K562 (cell line): ENCODE measurements around the gene ACKR1. TPM values are rescaled to one million over a fixed set of nuclear protein-coding genes. Genes with fewer than 3 reads are reported as not detected.

Experiments
- ATF6 ChIP-seq: sonication (generic); formaldehyde crosslinking; IDR thresholded peaks from 2 replicates; pipeline ENCODE4 v1.4.0; 2020; ENCODE audit warnings: mild to moderate bottlenecking, missing genetic modification reagents
- CBFA2T2 ChIP-seq: fragments of 450-650 bp; conservative IDR thresholded peaks from 2 replicates; pipeline ENCODE4 v1.6.1; 2017; ENCODE audit warnings: mild to moderate bottlenecking
- CSDE1 ChIP-seq, 2 experiments: fragments of 450-650 bp; IDR thresholded peaks; 2 replicates each; pipeline ENCODE4 v1.6.1; 2016; ENCODE audit warnings: mild to moderate bottlenecking in 1 of 2
- CUX1 ChIP-seq: fragments of 200-800 bp; sonication (Bioruptor generic); IDR thresholded peaks from 2 replicates; pipeline ENCODE4 v1.6.1; 2016; ENCODE audit warnings: missing genetic modification characterization, missing compliant biosample characterization
- HEY1 ChIP-seq: fragments of 250-450 bp; sonication (Bioruptor Pico); IDR thresholded peaks from 2 replicates; pipeline ENCODE4 v1.5.0; 2020; ENCODE audit warnings: mild to moderate bottlenecking, moderate library complexity, borderline replicate concordance
- MECOM ChIP-seq: fragments of 250-450 bp; sonication (Bioruptor Pico); IDR thresholded peaks from 2 replicates; pipeline ENCODE4 v1.8.0; 2022; ENCODE audit warnings: inconsistent platforms
- PBX2 ChIP-seq, 2 experiments: IDR thresholded peaks in 1 of 2; conservative IDR thresholded peaks in 1 of 2; 2 replicates each; pipeline ENCODE4 v1.6.1; 2016; ENCODE audit warnings: low read depth in 2 of 2, mild to moderate bottlenecking in 1 of 2, missing compliant biosample characterization in 1 of 2, missing genetic modification characterization in 1 of 2, moderate library complexity in 1 of 2
- POLR2B ChIP-seq: fragments of 450-650 bp; IDR thresholded peaks from 2 replicates; pipeline ENCODE4 v1.6.1; 2018; ENCODE audit warnings: low read depth; ENCODE audit not compliant: partially characterized antibody
- SAP30 ChIP-seq: fragments of 200-600 bp; sonication (generic); IDR thresholded peaks from 2 replicates; pipeline ENCODE4 v1.6.1; 2012; ENCODE audit warnings: borderline replicate concordance, low read depth, mild to moderate bottlenecking, moderate library complexity, low read length, control low read depth, inconsistent platforms; ENCODE audit not compliant: insufficient read depth, poor library complexity, severe bottlenecking
- SP1 ChIP-seq: sonication (generic); formaldehyde crosslinking; IDR thresholded peaks from 2 replicates; pipeline ENCODE4 v1.8.1; 2022; ENCODE audit warnings: mild to moderate bottlenecking, missing genetic modification reagents
- TGIF2 ChIP-seq: sonication (generic); formaldehyde crosslinking; IDR thresholded peaks from 2 replicates; pipeline ENCODE4 v1.8.1; 2022; ENCODE audit warnings: mild to moderate bottlenecking, missing genetic modification reagents, moderate library complexity
- ZBTB17 ChIP-seq: fragments of 450-650 bp; formaldehyde crosslinking; IDR thresholded peaks from 2 replicates; pipeline ENCODE4 v1.4.0; 2020; ENCODE audit warnings: mild to moderate bottlenecking
- ZNF146 ChIP-seq: IDR thresholded peaks from one replicate; pipeline ENCODE4 v1.6.1; 2018; ENCODE audit warnings: missing compliant biosample characterization; ENCODE audit not compliant: unreplicated experiment
- ZNF175 ChIP-seq: fragments of 200-800 bp; sonication (Bioruptor generic); IDR thresholded peaks from 2 replicates; pipeline ENCODE4 v1.6.1; 2016; ENCODE audit warnings: low read depth, mild to moderate bottlenecking, missing genetic modification characterization, missing compliant biosample characterization
- ZNF232 ChIP-seq: sonication (generic); formaldehyde crosslinking; IDR thresholded peaks from 2 replicates; pipeline ENCODE4 v1.8.0; 2022; ENCODE audit warnings: mild to moderate bottlenecking, missing genetic modification reagents
- ZNF354B ChIP-seq: fragments of 250-450 bp; sonication (Bioruptor Pico); IDR thresholded peaks from 2 replicates; pipeline ENCODE4 v1.4.0; 2020
- ZNF57 ChIP-seq: fragments of 450-650 bp; formaldehyde crosslinking; IDR thresholded peaks from 2 replicates; pipeline ENCODE4 v1.4.0; 2020; ENCODE audit warnings: mild to moderate bottlenecking, moderate library complexity
- ZNF75A ChIP-seq: fragments of 450-650 bp; formaldehyde crosslinking; IDR thresholded peaks from 2 replicates; pipeline ENCODE4 v1.4.0; 2020; ENCODE audit warnings: mild to moderate bottlenecking
- polyA plus RNA-seq, 8 experiments: library from polyadenylated mRNA; depleted of rRNA in 4 of 8; stranded (reverse) in 5 of 8; unstranded in 3 of 8; fragments of >200 nt; fragmentation: Nextera tagmentation in 2 of 8; fragmentation: Illumina TruSeq in 1 of 8; extraction: Ambion mirVana in 2 of 8; extraction: Trizol in 1 of 8; gene quantifications; 2 replicates each; pipeline versions ENCODE4 v1.2.1 to v1.2.3, GENCODE V29; 2011 to 2014; ENCODE audit warnings: inconsistent platforms in 1 of 8, missing spikeins in 1 of 8
- total RNA-seq, 7 experiments: library from RNA; depleted of rRNA in 6 of 7; stranded (reverse); fragments of >200 nt in 6 of 7; fragmentation: Illumina TruSeq in 2 of 7; extraction: Trizol in 2 of 7; gene quantifications; 2 replicates each; pipeline versions ENCODE4 v1.2.1 to v1.2.3, GENCODE V29; 2011 to 2021; ENCODE audit warnings: low replicate concordance in 1 of 7

Gene ACKR1
- total and polyA plus RNA-seq, 9 of the 15 experiments (the other 6 are each of a cell fraction or from before 2014, with no cell fraction given), result 0.07 to 0.64 (median 0.18) TPM

GRCh38 chr1:159177272-159177907 lies 27.3 kb upstream of the ACKR1 start (continued):
- TF ChIP-seq TGIF2, result peak; percentile 92; the same call in 1 of the 2 replicates
- peak; percentile 97 for TF ChIP-seq ATF6 (CRISPR knock-in tag)
- no peak for TF ChIP-seq POLR2B
- no peak for TF ChIP-seq CSDE1 (IDR thresholded peaks at IDR 0.05)
- peak; percentile 75 for TF ChIP-seq PBX2 (CRISPR knock-in tag; IDR thresholded peaks at IDR 0.05; ENCODE audit: low read depth)
- peak; percentile 32; the same call in 1 of the 2 replicates for TF ChIP-seq PBX2 (tag; conservative IDR thresholded peaks at IDR 0.05; ENCODE audit: low read depth)
- no peak for TF ChIP-seq HEY1 (CRISPR knock-in tag)
- 0 out of 2 replicates have a peak, but pooled peaks have one; percentile 36 for TF ChIP-seq ZBTB17 (CRISPR knock-in tag)
- TF ChIP-seq ZNF75A (CRISPR knock-in tag), result no peak
- TF ChIP-seq ZNF175 (CRISPR knock-in tag), result peak; percentile 94
- TF ChIP-seq MECOM (CRISPR knock-in tag), result peak; percentile 78
- peak; percentile 71 for TF ChIP-seq SAP30
- peak; percentile 49 for TF ChIP-seq ZNF146
- no peak for TF ChIP-seq CBFA2T2
- TF ChIP-seq CUX1 (CRISPR knock-in tag), result 0 out of 2 replicates have a peak, but pooled peaks have one; percentile 49
- no peak for TF ChIP-seq ZNF57 (CRISPR knock-in tag)
- no peak; the same call in 1 of the 2 replicates for TF ChIP-seq ZNF354B (CRISPR knock-in tag)
- TF ChIP-seq ZNF232 (CRISPR knock-in tag), result peak; percentile 97
- no peak for TF ChIP-seq SP1 (CRISPR knock-in tag)
